NCI-H2107 (cell line): ENCODE data around the gene ZNF484.
"Not testable (repeated sequence)": the region's sequence is repeated elsewhere in the genome, so short reads cannot be mapped to it uniquely, and the experiment has no call there.

Experiments
- DNase-seq: peaks from one replicate; lab custom pipeline; 2025; lab: John Stamatoyannopoulos, UW

Gene ZNF484

DNA sequence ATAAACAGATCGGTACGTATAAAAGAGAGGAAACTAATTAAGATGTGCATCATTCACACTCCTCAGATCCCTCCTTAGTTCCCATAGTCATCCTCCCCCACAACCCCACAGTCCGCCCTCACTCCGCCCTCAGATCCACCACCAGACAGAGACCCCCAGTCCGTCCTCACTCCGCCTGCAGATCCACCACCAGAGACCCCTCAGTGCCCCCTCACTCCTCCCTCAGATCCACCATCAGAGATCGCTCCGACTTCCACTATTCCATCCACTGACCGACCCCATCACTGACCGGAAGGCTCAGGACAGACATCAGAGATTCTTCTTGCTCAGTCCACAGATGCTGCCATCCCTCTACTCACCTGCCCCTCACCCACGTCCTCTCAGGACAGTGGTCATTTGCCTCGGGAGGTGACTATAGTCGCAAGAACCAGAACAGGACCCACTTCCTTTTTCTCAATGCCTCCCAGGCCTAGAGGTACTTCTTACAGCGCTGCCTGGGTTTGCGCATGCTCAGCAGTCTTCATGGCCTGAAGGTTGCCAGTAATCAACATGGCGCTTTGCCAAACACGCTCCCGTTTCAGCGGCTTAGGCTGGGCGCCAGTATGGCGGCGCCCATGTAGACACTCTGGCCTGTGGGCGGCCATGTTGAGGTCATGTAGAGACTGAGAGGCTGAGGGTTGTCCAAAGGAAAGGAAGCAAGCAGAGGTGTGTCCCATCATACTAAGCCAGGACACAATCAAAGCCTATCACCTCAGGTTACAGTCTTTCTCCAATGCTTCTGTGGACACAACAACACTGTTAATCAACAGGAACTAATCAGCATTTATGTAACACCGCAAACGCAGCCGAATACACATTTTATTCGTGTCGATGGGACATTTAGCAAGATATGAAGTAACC is at the start of gene ZNF484:
ZNF484 (minus strand) TSS at position 508 of the 900 bp plus-strand sequence. CDS start 3,009 bp downstream, outside the sequence.
- DNase-seq: peak; percentile 98

DNA sequence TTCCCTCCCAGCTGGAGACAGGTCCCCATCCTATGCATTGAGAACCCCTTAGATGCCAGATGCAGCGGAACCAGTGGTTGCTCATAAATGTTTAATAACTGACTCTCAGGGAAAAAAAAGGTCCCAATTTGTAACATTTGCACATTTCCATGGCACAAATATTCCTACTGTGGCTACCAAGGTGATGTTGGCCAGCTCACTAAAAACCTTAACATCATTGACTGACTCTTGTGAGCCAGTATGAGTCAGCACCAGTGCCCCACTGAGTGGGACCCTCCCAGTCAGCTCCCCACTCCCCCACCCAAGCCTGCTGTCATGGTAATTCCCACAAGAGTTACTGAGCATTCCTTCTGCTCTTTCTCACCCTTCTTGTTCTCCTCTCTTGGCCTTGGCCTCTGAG is 42.6 kb upstream of the ZNF484 start:
- no peak for DNase-seq

DNA sequence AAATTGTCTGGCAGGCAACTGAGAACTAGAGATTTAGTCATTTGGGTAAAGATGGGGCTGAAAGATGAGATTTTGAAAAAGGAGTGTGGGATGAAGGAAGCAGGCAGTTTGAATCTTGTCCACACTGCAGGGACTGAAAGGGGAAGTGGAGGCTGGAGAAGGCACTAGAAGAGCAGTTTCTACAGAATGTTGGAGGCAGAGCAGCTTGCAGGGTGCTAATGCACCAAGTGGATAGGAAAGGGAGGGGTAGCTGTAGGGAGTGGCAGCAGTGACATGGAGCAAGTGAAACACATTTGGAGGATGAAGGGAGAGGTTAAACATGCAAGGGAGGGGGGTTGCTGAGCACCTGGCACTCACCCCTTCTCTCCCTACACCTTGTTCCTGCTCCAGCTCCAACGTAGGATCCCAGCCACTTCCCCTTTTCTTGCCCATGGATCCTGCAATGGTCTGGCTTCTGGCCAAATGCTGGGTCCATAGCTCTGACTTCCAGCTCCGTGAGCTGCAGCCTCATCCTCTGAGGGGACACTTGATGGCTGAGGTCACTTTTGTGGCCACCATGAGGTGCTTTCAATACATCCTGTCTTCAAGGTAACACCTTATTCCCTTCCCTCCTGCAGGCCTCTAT is 39.5 kb upstream of the ZNF484 start:
- no peak for DNase-seq

DNA sequence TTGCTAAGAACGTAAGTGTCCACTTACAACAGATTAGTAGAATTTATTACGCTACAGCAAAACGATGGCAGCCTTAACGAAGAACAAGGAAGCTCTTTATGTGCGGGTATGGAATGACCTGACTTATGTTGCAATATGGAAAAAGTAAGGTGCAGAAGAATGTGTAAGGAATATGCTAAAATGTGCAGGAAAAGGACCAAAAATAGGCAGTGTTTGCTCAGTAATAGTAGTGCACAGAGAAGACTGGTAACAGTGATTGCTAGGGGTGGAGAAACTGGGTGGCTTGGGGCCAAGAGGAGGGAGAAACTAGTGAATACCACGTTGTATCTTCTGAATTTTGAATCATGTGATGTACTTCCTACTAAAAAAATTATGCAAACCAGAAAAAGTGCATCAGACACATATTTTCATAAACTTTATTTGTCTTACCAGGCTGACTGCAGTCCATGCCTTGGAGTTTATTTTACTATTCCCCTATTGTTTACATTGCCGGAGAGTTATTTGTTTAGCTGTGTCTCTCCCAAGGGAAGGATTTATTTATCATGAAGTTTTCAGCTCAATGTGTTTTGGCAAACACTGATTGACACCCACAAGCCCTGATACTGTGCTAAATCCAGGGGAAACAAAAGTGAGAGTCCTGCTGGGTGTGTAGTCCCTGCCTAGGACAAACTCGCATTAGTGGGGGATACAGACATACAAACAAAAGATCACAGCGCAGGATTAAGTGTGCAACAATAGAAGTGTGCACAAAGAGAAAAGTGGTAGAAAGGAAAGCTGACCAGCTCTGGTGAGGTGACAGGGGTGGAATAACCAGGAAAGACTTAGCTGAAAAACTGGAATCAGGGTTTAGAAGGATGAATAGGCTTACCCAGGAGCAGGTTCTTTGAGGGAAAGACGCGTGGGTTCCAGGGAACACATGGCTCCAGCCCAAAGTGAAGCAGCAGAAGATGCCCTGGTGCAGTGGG is 34.0 kb upstream of the ZNF484 start:
- no peak for DNase-seq

DNA sequence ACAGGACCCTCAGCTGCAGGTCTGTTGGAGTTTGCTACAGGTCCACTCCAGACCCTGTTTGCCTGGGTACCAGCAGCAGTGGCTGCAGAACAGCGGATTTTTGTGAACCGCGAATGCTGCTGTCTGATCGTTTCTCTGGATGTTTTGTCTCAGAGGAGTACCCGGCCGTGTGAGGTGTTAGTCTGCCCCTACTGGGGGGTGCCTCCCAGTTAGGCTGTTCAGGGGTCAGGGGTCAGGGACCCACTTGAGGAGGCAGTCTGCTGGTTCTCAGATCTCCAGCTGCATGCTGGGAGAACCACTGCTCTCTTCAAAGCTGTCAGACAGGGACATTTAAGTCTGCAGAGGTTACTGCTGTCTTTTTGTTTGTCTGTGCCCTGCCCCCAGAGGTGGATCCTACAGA is 27.3 kb upstream of the ZNF484 start:
- not testable (repeated sequence) for DNase-seq

DNA sequence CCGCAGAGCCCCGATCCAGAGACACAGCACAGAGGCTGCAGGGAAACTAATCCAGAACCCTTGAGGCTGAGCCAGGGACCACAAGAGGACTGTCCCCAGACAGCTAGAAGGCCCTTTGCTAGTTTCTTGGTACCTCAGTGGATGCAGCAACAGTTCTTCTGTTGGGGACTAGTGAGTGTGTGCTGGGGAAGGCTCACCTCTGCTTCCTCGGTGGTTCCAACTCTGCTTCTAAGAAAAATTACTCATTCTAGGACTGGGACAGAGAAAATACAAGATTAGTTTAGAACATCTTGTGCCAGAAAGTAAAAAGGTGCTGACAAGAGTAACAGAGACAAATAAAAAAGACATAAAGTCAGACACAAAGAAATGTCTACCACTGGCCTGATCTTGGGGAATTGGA is 19.5 kb upstream of the ZNF484 start:
- no peak for DNase-seq

DNA sequence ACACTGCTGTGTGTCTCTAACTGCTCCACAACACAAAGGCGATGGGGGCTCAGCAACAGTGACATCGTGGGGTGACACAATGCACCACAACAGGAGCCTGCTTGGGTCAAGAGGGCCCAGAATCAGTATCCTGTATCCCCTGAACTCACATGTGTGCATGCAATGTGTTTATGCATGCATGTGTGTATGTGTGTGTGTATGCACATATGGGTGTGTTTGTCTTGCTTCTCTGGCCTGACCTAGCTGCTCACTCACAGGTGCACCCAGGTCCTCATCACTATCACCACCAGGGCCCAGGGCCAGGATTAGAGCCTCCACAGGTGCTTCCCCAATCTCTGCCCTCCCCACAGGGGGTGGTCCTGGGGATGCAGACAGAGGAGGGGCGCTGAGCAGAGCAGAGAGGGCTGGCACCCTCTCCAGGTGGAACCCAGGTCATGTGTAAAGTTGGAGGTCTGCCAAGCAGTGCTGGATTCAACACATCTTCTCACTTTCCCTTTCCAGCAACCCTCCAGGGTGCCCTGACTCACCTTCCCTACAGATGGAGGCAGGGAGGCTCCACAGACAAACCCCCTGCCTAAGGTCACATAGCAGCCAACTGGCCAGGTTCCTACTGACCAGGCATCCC is 18.1 kb upstream of the ZNF484 start:
- DNase-seq: no peak

DNA sequence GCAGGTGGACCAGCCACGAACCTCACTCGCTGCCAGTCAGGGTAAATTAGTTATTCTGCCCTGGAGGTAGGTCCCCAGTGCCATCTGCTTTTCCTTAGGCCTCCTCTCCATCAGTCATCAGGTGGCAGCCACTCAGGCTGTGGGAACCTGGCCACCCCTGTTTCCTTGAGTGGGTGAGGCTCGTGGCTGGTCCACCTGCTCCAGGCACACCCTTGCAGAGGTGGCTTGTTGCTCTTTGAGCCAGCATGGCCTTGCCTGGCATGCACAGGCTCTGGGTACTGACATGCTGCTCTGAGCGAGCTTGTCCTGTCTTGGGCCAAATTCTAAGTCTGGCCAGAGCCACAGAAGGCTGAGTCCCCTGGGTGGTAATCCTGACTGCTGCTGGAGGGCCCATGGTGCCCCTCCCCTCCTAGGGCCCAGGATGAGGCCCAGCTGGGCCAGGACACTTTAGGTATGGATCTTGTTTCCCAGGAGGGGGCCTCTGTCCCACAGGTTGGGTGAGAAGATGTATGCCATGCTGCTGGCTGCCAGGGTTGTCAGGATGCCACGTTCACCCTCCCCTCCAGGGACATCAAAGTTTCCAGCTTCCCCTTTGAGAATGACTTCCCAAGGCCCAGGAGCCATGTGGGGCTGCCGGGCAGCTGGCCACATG is 17.0 kb upstream of the ZNF484 start:
- DNase-seq: no peak

DNA sequence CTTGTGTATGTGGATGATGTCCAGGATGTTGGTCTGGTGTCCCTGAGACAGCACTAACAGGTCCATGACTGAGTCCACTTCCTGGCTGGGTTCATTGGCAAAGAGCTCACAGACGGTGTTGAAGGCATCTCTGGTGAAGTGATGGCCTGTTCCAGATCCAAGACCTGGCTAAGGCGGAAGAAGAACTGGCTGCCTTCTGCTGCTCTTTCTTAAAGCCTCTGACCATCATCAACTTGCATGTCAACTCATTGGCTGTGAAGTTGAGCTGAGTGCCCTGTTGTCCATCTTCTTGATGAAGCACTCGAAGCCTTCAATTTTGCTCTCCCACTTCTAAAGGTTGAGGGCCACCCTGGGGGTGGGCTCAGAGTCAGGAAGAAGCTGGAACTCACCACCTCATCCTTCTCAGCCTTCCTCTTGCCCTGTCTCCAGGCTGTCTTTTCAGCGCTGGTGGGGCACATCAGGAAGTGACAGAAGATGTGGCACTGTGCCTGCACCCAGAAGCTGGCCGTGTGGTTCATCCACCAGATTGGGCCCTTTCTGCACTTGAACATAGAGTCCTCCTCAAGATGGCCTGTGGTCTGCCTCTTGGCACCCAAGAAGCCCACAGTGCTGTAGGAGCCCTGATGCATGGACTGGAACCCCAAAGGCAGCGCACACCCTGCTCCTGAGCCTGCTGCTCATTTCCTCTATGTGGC is 16.2 kb upstream of the ZNF484 start:
- not testable (repeated sequence) for DNase-seq

DNA sequence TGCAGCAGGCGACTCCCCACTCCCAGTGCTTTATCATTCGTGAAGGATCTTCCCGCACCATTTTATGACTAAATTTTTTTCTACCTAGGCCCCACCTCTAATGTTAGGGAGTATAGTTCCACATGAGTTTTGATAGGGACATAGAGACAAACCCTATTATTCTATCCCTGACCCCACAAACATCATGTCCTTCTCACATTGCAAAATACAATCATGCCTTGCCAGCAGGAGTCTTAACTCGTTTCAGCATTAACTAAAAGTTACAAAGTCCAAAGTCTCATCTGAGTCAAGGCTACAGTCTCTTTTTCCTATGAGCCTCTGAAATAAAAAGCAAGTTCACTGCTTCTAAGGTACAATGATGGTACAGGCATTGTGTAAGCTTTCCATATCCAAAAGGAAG is 14.4 kb upstream of the ZNF484 start:
- DNase-seq: not testable (repeated sequence)

DNA sequence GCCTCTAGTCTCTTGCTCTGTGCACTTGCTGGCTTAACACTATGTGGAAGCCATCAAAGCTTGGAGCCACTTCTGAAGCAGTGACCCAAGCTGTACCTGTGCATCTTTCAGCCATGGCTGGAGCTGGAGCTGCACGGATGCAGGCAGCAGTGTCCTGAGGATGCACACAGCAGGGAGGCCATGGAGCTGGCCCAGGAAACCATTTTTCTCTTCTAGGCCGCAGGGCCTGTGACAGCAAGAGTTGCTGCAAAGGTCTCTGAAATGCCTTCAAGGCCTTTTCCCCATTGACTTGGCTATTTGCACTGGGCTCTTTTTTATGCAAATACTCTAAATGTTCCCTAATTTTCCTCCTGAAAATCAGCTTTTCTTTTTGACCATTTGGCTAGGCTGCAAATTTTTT is 12.9 kb upstream of the ZNF484 start:
- no peak for DNase-seq

DNA sequence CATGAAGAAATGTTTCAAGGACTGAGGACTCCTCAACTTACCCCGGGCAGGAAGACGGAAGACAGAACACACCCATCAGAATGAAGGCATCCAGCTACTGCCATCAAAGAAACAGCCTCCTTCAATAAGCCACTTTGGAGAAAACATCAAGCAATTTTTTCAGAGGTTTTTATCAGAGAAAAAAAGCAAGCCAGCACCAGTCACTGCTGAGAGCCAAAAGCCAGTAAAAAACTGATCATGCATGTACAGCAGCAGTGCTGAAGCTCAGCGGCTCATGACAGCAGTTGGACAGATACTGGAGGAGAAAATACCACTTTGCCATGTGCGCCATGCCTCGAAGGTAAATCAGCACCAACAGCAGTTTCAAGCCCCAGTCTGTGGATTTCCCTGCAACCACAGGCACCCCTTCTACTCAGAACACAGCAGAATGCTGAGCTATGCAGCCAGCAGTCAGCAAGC is 10.1 kb upstream of the ZNF484 start:
- DNase-seq: no peak

DNA sequence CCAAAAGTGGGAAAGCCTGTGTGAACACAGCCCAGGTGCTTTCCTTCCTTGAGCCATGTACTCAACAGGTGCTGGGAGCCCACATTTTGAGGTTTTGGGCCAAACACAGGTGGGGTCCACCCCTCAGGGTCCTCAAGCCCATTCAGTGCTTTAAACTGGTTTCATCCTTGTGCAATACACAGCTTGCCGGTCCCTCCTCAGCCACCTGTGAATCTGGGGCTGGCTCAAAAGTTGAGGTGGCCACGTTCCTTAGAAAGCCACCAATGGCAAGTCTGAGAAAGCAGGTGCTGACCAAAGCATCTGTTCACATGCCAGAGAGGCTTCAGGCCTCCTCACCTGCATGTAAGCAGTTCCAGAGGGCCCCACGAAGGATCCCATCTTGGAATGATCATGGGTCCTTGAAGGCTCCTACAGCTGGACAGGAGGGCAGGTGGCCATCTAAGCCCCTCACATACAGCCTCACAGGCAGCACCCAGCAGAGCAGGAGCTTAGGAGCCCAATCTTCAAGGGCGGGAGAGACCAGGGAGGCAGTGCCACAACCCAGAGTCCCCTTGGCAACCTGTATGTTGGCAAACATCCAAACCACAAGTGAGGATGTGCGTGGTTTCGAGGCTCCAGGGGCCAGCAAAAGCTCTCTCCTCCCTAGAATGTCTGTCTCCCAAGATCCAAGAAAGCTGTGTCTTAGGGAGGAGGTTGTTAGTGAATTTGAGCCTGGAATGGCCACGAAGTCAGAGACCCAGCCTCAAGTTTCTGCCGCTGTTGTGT is 9.2 kb upstream of the ZNF484 start:
- DNase-seq: not testable (repeated sequence)

DNA sequence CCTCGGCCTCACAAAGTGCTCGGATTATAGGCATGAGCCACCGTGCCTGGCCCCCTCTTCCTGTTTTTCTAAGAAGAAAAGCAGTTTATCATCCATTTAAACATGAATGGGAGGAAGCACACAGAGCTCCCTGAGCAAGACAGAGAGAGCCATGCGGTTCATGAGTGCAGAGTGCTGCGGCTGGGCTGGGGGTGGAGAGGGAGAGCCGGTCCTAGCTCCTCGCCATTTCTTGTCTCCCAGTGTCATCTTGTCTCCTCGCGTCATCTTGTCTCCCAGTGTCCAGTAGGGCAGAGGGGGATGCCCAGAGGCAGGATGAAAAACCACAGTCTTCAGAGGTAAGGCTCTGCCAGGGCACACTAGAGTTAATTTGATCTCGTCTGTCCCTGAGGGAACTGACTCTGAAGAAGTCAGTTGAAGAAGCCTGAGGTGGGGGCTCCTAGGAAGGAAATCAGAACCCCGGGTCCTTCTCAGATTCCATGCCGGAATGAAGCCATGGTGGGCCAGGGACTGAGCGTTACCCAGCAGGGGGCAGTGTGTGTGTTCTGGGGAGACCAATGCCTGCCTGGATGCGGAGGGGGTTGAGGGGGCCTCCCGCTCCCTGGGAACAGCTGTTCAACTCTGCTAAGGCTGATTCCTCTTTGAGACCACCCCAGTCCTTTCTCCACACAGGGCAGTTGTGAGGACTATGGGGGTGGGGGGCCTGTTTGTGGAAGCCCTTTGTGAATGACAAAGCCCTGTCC is 6.0 kb upstream of the ZNF484 start:
- DNase-seq: not testable (repeated sequence)

DNA sequence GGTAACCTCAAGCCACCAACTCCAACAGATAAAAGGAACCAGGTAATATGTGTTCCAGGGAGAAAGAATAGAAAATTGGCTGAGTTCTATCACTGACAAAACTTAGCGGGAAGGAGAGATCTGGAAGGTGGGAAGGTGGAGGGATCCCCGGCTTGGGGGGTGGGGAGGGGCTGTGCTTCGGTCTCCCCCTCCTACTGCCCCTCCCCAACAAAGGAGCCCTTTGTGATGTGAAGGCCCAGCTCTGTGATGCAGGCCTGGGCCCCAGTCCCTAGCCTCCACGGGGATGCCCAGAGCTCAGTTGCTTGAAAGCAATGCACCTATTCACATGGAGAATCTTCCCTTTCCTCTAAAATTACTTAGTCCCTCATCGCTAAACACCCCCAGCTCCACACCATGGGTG is 4.4 kb upstream of the ZNF484 start:
- no peak for DNase-seq

DNA sequence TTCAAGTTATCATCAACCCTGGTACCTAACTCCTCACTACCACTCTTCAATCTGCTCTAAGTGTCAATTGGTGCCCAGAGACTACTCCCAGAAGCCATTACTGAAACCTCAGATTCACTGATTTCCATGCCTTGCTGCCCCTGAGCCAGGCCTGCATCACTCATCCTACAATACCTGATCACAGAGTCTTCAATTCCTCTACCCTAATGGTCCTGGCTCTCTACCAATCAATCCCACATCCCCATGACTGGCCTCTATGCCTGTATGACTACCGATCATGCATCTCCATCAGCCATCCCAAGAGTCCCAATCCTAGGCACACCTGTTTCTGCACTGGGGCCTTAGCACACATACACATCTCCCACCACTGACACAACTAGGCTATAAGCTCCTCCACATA is 2.5 kb downstream of the ZNF484 start:
- no peak for DNase-seq

DNA sequence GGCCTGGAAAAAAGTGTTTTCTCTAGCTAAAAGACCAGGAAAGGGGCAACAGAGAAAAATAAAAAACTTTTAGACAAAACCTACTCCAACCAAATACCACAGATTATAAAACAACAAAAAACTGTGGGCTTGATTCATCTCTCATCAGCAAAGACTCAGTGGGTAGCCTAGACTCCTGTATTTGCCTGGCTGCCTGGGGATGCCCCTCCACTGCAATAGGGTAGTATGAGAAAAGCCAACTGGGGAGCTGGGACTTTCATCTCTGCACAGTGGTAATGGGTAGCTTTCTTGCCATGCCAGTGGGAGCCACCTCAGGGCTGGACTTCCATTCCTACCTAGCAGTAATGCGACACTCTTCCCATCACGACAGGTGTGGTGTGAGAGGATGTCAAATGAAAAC is 7.5 kb downstream of the ZNF484 start:
- DNase-seq: no peak

DNA sequence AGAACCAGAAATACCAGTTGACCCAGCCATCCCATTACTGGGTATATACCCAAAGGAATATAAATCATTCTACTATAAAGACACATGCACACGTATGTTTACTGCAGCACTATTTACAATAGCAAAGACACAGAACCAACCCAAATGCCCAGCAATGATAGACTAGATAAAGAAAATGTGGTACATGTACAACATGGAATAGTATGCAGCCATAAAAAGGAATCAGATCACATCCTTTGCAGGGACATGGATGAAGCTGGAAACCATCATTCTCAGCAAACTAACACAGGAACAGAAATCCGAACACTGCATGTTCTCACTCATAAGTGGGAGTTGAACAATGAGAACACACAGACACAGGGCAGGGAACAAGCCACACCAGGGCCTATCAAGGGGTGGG is 11.2 kb downstream of the ZNF484 start:
- DNase-seq: not testable (repeated sequence)

DNA sequence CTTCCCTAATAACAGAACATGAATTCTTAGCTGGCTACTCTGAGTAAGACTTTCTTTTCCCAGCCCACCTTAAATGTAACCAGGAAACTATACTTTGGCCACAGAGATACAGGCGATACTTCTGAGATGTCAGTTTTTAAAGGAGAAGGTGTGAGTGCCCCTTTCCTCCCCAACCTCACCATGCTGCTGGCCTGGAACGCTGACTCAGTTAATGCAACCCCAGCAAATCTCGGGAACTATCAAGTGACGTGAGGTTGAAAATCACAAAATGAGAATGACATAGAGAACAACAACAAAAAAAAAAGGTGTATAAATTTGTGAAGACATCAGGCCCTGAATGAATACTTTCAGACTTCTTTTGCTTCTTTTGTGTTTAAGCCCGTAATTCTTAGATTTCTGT is 13.7 kb downstream of the ZNF484 start:
- DNase-seq: no peak
